ENCODE measurements around the gene FAM163B. TPM values are rescaled to one million over a fixed set of nuclear protein-coding genes. Genes with fewer than 3 reads are reported as not detected.
A peak's percentile ranks its signal among the peaks of the same experiment; 100 is the strongest.
"Not testable (repeated sequence)": the region's sequence is repeated elsewhere in the genome, so short reads cannot be mapped to it uniquely, and the experiment has no call there.

The FAM163B gene
- total RNA-seq, 1 experiment from 2014 or later: not detected

DNA sequence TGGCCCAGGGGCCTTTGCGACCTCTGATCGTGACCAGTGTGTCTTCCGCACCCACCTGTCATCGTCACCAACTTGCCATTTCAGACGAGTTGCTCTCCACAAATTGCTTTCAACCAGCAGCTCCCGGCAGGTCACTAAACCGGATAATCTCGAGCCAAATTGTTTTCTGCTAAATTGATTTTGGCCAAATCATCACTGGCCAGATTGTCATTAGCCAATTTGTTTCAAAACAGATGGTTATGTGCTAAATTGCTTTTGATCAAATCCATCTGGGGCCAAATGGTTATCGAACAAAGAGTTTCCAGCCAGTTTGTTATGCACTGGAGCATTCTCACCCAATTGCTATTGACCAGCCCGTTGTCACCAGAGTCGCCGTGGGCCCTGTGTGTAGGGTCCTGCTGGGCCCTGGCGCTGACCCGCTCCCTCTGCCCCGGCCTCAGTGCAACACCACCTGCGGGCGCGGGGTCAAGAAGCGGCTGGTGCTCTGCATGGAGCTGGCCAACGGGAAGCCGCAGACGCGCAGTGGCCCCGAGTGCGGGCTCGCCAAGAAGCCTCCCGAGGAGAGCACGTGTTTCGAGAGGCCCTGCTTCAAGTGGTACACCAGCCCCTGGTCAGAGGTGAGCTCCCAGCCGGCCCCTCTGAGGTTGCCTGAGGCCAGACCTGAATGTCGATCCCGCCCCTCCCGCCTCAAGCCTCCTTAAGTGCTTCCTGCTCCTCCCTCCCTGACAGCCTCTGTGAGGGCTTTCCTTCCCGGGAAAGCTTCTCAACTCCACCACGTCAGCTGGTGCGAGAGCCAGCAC is 39.1 kb downstream of the FAM163B start:
- DNase-seq (ENCODE audit: low read depth): no peak

DNA sequence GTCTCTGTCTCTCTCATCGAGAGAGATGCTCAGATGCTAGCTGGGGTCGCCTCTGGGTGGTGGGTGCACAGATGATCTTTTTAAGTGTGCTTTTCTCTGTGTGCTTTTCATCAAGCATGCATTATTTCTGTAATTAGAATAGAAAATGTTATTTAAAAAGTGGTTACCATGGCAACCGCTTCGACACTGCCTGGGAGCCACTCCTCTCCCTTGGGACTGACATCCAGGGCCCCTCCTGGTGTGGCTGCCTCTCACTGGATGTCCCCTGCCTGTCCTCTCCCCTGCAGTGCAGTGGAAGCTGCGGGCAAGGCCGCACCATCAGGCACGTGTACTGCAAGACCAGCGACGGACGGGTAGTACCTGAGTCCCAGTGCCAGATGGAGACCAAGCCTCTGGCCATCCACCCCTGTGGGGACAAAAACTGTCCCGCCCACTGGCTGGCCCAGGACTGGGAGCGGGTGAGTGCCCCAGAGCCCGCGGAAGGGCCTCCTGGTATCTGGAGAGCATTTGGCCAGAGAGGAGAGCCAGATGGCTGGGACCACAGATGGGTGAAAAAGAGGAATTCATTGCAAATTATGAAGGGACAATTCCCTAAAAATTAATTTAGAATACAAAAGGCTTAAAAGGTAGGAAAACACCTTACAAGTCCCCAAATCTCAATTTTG is 39.9 kb downstream of the FAM163B start:
- no peak for DNase-seq (ENCODE audit: low read depth)

DNA sequence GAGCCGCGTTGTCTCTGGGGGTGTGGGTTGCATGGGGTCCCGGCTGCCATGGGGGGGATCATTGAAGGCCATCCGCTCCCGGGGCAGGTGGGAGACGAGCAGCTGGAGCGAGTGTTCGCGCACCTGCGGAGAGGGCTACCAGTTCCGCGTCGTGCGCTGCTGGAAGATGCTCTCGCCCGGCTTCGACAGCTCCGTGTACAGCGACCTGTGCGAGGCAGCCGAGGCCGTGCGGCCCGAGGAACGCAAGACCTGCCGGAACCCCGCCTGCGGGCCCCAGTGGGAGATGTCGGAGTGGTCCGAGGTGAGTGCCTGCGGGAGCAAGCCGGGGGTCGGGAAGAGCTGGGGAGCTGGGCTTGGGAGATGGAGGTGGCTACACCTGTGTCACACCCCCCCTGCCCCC is 41.0 kb downstream of the FAM163B start:
- DNase-seq (ENCODE audit: low read depth): no peak

DNA sequence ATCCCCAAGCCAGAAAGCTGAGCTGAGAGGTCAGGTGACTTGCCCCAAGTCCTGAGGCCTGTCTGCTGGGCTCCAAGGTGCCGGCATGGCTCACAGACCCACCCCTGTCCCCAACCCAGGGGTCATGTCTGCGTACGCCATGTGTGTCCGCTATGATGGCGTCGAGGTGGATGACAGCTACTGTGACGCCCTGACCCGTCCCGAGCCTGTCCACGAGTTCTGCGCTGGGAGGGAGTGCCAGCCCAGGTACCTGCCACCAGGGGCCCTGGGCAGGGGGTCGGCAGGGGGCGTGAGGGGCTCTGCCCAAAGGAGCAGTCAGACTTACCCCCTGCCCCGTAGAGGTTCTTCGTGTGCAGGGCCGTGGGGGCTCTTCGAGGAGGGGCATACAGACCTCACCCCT is 42.4 kb downstream of the FAM163B start:
- no peak for DNase-seq (ENCODE audit: low read depth)

DNA sequence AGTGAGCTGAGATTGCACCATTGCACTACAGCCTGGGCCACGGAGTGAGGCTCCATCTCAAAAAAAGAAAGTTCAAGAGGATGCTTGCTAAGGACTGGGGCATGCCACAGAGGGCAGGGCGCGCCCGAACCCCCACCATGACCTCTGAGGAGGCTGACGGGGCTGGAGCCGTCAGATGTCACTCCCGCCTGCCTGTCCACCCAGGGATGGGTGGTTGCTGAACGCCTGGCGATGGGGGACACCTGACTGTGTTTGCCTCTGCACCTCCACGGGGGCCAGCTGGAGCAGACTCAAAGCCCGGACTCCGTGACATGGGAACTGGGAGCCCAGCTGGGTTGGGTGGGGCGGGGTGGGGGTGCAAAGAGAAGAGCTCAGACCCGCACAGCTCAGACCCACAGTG is 42.8 kb downstream of the FAM163B start:
- no peak for DNase-seq (ENCODE audit: low read depth)

DNA sequence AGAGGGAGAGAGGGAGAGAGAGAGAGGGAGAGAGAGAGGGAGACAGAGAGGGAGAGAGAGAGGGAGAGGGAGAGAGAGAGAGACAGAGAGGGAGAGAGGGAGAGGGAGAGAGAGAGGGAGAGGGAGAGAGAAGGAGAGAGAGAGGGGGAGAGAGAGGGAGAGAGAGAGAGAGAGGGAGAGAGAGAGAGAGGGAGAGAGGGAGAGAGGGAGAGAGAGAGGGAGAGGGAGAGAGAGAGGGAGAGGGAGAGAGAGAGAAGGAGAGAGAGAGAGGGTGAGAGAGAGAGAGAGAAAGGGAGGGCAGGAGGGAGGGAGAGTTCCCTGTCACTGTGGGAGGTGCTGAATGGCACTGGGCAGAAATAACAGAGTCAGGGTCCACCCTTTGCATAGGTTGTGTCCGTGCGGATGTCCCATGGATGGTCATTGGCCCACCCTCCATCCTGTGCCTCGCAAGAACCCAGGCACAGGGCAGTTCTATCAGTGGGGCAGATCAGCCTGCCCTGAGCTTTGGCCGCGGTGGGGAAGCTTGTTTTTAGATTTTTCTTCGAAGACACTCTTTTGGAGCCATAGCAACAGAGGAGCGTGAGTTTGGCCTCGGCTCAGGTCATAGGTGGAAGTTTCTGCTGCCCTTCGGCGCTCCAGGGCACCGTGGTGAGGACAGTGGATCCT is 44.6 kb downstream of the FAM163B start:
- DNase-seq (ENCODE audit: low read depth): no peak

DNA sequence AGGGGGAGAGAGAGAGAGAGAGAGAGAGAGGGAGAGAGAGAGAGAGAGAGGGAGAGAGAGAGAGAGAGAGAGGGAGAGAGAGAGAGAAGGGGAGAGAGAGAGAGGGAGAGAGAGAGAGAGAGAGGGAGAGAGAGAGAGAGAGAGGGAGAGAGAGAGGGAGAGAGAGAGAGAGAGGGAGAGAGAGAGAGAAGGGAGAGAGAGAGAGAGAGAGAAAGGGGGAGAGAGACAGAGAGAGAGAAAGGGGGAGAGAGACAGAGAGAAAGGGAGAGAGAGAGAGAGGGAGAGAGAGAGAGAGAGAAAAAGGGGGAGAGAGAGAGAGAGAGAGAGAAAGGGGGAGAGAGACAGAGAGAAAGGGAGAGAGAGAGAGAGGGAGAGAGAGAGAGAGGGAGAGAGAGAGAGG is 45.4 kb downstream of the FAM163B start:
- DNase-seq (ENCODE audit: low read depth): not testable (repeated sequence)

DNA sequence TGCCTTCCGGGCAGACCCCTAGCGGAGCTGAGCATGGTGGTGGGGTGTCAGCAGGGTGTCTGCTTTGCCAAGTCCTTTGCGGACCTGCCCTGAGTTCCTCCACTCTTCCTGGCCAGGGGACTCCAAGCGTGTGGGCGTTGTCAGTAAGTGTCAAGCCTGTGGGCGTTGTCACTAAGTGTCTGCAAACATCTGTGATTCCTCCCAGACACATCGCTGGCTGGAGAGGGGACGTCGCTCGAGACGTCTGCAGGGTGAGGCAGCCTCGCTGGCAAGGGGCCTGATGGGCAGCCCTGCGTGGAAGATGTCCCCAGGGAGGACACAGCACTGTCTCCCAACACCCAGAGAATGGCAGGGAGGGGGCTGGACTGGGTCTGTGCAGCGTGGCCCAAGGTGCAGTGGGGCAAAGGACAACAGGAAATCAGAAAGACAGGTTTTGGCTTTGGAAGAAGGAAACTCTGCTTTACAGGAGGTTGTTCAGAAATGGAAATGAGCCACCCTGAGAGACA is 45.8 kb downstream of the FAM163B start:
- no peak for DNase-seq (ENCODE audit: low read depth)

DNA sequence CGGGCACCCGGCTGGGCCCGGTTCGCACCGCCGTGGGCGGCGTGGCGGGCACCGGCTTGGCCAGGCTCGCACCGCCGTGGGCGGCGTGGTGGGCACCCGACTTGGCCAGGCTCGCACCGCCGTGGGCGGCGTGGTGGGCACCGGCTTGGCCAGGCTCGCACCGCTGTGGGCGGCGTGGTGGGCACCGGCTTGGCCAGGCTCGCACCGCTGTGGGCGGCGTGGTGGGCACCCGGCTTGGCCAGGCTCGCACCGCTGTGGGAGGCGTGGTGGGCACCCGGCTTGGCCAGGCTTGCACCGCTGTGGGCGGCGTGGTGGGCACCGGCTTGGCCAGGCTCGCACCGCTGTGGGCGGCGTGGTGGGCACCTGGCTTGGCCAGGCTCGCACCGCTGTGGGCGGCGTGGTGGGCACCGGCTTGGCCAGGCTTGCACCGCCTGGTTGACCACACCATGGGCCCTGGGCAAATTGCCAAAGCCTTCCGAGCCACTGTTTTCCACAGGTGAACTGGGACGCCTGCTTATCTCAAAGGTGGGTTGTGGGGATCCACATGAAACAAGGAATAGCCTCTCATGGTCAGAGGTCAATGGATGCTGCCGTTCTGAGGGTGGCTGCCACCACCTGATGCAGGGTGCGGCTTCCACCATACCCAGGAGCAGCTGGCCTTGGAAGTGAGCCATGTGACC is 46.4 kb downstream of the FAM163B start:
- no peak for DNase-seq (ENCODE audit: low read depth)

DNA sequence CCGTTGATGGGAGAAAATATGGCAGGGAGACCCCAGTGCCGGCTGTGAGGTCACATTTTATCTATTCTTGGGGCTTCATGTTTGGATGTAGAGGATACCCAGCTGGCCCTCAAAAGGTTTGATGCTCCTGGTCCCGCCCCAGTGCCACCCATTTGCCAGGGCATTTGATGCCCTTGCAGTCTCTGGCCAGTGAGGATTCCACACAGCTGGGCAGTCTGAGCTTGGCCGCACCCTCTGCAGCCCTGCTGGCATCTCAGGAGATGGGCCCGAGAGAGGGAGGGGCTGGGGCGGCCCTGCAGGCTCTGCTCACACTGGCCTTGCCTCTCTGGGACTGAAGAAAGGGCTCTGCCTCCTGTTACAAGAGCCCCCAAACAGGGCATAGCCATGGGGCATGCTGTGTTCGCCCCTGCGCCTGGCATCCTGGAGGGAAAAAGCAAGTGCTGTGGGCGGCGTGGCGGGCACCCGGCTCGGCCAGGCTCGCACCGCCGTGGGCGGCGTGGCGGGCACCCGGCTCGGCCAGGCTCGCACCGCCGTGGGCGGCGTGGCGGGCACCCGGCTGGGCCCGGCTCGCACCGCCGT is 47.1 kb downstream of the FAM163B start:
- DNase-seq (ENCODE audit: low read depth): no peak

DNA sequence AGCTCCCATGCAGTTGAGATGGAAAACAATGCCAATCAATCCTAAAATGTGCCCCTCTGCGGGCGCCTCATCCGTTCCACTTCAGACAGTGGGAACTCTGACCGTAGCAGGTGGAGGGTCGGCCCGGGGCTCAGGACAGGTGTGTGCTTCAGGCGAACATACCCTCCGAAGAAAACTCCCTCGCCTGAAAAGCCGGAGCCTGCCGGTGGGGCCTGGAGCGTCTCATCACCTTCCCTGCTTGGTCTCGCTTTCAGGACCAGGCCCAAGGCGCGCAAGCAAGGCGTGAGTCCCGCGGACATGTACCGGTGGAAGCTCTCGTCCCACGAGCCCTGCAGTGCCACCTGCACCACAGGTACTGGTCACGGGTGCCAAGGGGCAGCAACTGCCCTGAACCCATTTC is 48.2 kb downstream of the FAM163B start:
- no peak for DNase-seq (ENCODE audit: low read depth)

DNA sequence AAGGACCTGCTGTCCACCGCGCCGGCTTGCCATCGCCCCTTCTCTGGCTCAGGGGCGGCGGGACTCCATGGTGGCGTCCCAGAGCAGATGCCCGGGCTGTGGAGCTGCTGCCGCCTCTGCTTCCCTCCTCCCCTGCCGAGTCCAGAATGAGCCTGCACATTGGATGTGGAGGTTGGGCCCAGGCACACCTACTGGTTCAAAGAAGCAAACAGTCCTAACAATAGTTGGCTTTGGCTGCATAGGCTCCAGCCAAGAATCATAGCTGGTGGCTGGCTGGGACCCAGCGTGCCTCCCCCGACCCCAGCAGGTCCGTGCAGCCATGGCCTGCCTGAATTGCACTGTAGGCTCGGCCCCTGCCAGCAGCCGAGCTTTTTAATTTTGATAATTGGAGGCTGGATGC is 48.9 kb downstream of the FAM163B start:
- no peak for DNase-seq (ENCODE audit: low read depth)

DNA sequence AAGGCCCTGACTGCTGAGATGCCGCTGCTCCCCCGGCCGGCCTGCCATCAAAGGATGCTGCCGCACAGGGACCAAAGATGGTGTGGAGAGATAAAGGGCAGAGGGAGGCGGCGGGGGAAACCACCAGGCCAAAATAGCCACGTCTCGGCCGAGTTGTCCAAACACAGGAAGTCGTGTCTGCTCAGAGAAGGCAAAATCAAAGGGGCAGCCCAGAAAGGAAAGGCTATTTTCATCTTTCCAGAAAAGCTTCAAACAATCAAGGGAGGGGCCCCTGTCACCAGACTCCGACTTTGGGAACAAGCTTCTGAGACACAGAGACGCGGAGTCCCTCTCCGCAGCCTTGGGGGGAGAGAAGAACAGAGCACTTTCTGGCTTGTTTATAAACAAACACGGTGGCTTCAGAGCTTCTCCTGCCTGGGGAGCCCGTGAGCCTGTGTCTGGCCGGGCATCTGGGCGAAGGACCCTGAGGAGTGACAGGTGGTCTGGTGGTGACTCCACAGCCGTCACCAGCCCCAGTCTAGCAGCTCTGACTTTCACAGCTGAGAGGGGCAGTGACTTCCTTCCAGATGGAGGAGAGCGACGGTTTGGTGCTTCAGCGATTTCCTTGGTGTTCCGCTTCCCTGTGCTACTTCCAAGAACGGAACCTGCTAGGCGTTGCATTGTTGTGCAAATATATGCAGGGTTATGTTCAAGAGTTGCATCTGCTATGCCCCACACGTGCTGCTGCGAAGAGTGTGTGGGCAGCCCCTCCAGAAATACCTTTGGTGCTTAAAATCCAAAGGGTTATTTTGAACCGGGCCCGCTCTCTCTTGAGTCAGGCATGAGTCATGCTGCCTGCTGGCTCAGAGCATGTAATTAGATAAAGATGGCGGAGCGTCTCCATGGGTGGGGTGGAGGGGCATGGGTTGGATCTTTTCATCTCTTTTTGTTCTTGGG is 50.7 kb downstream of the FAM163B start:
- peak; percentile 81 for DNase-seq (ENCODE audit: low read depth)

DNA sequence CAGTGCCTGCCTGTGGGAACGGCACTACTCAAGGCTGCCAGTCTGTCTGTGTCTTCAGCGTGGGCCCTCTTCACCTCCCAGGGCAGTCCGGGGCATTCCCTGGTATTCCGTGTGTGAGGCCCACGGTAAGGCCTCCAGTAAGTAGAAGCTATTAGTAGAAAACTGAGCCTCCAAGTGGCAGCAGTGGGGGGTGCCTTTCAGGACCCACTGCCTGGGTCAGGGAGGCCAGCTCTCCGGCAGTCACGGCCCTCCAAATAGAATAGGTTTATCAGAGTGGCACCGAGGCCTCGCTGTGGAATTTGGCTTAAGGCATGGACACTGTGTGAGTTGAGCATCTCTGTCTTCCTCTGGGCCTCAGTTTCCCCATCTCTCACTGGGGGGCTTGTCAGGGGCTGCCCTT is 51.6 kb downstream of the FAM163B start:
- no peak for DNase-seq (ENCODE audit: low read depth)

DNA sequence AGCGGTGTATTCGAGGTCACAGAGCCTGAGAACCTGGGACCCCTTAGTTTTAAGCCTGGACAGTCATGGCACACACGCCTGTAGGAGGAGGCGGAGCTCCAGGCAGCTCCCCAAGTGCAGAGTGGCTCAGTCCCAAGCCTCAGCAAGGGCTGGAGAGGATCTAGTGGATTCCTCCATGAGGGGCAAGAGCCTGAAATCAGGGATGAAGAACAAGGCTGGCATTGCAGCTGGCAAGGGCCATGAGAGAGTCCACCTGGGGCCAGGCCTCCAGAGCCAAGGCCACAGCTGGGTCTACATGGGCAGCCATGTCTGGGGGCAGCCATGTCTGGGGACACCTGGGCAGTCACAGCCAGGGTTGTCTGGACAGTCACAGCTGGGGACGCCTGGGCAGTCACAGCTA is 52.8 kb downstream of the FAM163B start:
- DNase-seq (ENCODE audit: low read depth): no peak

DNA sequence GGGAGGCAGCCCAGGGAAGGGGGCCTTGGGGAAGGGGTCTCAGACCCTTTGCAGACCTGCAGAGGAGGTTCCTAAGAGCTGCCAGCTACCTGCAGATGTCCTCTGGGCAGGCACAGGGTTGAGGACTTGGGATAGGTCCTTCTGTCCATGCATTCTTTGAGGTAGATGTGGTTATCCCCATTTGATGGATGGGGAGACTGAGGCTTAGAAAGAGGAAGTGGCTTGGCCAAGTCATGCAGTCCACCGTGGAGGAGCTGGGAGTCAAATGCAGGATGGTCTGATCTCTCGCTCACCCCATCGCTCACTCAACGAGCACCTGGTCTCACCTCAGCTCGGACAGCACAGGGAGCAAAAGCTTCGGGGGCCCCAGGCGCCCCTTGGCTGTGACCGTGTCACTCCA is 54.5 kb downstream of the FAM163B start:
- DNase-seq (ENCODE audit: low read depth): no peak

DNA sequence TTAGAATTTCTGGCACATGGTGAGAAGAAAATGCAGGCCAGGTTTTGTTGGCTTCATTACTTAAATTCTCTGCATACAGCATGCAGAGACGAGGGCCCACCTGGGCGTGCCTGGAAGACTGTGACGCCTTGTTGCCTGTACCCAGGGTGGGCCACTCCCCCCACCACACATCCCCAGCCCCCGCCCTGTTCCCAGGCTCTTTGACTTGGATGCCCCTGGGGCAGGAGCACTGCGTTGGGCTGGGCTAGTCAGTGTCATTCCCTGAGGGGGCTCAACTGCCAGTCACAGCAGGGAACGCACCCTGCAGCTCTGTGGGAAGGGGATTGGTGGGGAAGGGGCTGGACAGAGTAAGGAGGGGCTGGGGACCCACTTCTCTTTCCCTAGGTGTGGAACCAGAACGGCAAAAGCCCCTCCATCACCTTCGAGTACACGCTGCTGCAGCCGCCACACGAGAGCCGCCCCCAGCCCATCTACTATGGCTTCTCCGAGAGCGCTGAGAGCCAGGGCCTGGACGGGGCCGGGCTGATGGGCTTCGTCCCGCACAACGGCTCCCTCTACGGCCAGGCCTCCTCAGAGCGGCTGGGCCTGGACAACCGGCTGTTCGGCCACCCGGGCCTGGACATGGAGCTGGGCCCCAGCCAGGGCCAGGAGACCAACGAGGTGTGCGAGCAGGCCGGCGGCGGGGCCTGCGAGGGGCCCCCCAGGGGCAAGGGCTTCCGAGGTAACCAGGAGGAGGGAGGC is 55.0 kb downstream of the FAM163B start:
- DNase-seq (ENCODE audit: low read depth): no peak

DNA sequence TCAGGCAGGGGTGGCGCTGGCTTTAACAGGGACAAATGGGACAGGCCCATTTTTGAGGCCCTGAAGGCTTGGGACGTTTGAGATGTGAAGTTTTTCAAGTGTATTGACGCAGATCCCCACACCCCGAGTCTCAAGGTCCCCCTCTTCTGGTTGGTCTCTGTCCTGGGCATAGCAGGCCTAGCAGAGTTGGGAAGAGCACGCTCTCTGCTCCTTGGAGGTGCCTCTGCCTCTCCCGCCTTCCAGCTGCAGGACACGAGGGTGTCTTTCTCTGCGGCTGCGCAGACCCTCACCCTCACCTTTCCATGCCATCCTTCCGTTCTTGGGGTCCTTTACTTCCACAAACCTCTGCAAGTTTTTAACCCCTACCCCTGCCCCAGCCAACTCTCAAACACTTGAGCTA is 56.1 kb downstream of the FAM163B start:
- no peak for DNase-seq (ENCODE audit: low read depth)

DNA sequence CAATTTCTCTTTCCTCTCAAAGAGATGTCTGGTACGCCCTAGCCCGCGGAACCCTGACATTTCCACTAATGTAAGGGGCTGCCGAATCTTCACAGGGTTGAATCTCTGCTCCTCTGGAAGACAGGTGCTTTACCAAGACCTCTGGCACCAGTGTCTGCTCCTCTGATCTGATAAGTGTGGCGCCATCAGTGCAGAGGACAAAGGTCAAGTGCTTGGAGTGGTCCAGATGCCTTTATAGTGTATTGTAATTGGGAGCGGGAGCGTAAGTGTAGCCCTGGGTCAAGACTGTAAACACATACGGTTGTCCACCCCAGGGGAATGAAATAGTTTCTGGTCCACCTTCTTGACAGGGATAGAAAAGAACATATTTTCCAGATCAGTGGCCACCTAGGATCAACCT is 57.0 kb downstream of the FAM163B start:
- DNase-seq (ENCODE audit: low read depth): no peak

DNA sequence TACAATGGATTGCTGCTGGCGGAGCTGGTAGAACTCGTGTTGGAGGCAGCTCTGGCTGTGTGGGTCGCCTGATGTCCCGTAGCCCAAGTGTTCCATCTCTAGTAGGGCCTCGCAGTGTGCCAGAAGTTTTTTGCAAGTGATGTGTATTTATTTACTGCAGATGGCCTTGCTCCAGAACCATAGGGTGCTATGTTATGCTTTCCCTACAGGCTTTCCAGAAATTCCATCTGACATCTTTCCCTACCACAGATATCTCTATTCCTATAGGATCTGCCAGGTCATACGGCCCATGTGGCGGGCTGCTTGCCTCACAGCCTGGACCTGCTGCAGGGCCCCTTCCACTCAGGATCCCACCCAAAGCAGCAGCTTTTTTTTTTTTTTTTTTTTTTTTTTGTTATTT is 57.7 kb downstream of the FAM163B start:
- no peak for DNase-seq (ENCODE audit: low read depth)

All from M059J (cell line).